ENCODE results near the gene ACY1. TPM values are rescaled to one million over a fixed set of nuclear protein-coding genes. Genes with fewer than 3 reads are reported as not detected.

Gene ACY1
- total RNA-seq, 1 donor from 2014 or later = 20.3 TPM

DNA sequence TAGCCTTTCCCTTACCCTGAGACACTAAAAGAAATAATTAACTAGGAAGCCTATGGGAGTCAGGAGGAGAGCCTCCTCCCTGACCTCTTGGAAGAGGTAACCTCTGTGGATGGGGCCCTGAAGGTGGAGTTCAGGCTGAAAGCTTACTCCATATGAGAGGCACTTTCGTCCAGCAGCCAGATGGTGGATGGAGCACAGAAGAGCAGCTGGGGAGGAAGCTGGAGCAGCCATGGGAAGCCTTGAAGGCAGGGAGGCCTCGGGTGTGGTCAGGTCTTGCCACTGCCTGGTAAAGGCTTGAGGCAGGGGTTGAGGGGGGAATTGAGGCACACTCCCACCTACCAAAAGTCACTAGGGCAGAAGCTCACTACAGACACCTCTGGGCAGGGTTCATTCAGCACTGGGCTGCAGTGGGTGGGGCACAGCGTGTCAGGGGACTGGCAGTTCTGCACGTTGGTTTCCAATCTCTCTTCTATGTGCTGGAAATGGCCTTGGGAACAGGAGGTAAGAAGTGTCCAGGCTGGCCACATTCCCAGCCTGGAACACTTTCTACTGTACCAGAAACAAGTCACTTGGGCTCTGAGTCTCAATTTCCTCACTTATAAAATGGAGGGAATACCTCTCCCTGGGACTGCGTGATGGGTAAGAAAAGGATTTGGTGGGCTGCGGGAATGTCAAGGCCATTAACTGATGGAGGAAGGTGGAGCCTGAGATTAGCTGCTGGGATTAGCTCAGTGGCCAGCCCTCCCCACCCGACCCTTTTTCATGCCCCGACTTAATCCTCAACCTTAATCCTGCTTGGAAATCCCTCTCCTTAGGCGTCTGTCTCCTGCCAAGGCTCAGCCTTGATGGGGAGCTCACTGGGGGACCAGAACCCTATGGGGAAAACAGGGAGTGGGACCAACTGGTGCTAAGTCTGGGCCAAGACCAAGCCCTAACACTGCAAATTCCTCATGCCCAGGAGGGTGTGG, 21.4 kb upstream of the ACY1 start:
- DNase-seq (ENCODE audit: low spot score) = no peak
- intact Hi-C loops (cut with DNase I) = no loop called here

GRCh38 chr3:51962854-51963530, 20.3 kb upstream of the ACY1 start:
- intact Hi-C loops (cut with DNase I) = no loop called here
- no peak for DNase-seq (ENCODE audit: low spot score)

DNA sequence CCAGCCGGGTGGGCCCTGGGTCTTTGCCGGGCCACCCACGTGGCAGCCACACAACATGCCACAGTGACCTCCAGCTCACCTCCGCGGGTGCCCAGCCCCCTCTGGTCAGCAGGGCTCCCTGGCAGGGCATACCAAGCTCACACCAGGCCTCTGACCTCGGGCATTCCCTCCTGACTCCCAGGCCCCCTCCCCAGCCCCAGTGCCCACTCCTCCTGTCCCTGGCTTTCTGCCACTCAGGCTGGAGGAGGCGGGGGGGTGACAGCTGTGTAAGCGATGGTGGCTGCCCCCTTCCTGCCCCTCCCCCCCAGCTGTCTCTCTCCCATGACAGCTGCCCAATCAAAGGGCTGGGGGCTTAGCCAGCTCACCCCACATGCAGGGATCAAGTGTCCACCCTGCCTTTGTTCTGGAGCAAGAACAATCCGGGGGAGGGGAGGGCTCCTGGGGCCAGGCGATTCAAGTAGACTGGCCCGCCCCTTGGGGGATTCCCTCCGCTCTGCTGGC, 19.3 kb upstream of the ACY1 start:
- intact Hi-C loops (cut with DNase I) = no loop called here
- no peak for DNase-seq (ENCODE audit: low spot score)

DNA sequence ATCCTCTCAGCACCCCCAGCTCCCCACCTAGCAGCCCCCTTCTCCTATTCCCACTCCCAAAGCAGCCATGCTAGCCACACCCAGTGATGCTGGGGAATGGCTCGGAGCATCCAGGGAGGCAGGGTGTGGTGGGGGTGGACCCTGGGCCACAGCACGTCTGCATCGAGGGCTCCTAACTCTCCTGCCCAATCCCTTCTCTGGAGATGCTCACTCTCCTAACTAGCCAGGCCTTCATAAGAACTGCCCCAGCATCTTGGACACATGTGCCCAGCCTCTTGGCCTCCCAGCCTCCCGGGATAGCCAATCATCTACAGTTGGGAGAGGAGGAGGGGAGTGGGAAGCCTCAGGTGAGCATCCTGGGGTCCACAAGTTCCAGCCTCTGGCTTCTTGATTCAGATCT, 18.8 kb upstream of the ACY1 start:
- no peak for DNase-seq (ENCODE audit: low spot score)
- intact Hi-C loops (cut with DNase I) = no loop called here

DNA sequence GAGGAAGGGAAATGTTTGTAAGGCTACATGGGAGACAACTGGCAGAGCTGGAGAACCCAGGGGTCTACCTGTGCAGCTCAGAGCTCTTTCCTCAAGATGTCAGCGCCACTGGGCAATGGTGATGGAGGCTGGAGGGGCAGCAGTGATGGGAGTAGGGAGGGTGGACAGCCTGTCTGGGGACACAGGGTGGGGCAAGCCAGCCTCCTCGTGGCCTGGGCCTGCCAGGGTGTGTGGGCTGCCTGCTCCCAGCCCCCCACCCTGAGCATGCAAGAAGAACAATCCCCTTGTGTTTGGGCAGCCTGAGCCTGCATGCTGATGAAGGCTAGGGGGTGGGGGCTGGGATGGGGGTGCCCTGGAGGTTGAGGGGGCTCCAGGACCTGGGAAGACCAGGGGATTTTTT, 17.3 kb upstream of the ACY1 start:
- DNase-seq (ENCODE audit: low spot score) = no peak
- intact Hi-C loops (cut with DNase I) = no loop called here

- intact Hi-C loops (cut with DNase I) = no loop called here
- no peak for DNase-seq (ENCODE audit: low spot score)
Observed at GRCh38 chr3:51966486-51966885, 16.8 kb upstream of the ACY1 start.

DNA sequence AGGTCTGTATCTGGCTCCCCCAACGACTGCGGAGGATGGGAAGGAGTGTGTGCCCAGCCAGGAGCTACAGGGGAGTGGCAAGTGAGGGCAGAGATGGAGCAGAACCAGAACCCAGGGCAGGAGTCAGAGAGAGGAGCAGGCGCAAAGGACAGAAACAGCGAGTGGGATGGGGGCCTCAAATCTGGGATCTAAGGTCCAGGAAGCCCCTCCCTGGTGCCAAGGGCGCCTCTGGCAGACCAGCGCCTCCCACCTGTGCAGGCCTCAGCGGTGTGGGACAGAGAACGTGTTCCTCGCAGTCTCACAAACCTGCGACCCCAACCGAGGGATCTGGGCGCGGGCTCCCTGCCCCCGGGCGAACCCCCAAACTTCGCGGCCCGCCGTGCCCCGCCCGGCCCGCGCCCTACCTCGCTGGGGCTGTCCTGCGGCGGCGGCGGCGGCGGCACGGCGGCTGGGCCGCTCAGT, 16.4 kb upstream of the ACY1 start:
- intact Hi-C loops (cut with DNase I) = no loop called here
- DNase-seq (ENCODE audit: low spot score) = no peak

- DNase-seq (ENCODE audit: low spot score) = peak; percentile 91
Observed at GRCh38 chr3:51967384-51968169, 15.8 kb upstream of the ACY1 start, which contains the start of gene PCBP4. Gene PCBP4, minus strand, starts transcription at chr3:51967454. Its CDS starts 6,214 bp downstream, at chr3:51961240.

GRCh38 chr3:51968170-51968775, 15.1 kb upstream of the ACY1 start:
- DNase-seq (ENCODE audit: low spot score) = no peak
- intact Hi-C loops (cut with DNase I) = no loop called here

More at GRCh38 chr3:51967384-51968169, 15.8 kb upstream of the ACY1 start, which contains the start of gene PCBP4:
- intact Hi-C loops (cut with DNase I) = no loop called here

DNA sequence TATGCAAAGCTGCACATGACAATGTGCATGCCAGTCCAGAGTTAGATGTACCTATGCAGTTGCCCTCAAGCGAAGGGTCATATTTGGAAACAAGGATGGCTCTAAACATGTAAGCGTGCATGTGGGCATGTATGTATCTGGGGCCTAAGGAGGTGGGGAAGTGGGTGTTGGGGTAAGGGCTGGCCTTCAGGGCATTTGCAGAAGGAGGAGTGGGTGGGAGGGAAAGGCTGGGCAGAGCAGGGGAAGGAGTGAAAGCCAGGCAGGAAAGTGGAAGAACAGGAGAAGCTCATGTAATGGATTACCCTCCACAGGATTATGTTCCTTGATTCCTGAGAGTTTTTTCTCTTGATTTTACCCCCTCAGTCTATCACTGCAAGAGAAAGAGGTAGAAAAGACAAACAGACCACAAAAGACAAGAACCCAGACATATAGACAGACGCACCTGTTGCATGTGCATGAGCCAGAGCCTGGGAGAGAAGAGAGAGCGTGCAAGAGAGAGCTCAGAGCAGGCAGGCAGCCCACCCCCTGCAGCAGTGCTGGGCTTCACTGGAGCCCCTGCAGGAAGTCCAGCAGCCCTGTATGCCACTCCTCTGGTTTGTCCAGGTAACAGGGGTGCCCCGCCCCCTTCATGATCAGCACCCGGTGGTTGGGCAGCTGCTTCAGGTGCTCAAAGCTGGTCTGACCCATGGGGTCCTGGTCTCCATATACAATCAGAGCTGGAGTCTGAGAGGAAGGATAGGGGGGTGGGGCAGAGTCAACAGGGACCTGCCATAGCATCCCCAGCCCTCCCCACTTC, 14.3 kb upstream of the ACY1 start:
- no peak for DNase-seq (ENCODE audit: low spot score)
- intact Hi-C loops (cut with DNase I) = no loop called here

DNA sequence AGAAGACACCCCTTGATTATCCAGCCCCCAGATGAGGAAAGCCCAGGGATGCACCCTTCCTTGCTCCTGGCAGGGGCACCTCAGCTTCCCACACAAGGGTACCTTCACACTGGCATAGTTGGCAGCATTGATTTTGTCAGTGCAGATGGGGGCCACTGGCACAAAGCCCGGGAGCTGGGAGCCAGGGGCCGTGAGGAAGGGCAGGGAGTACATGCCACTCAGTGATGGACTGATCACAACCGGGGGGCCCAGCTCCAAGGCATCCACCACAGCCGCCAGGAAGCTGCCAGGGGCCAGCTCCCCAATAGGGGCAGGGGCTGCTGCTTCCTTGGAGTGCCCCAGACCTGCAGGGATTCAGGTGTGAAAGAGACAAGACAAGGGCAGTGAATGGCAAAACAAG, 13.5 kb upstream of the ACY1 start:
- intact Hi-C loops (cut with DNase I) = no loop called here
- no peak for DNase-seq (ENCODE audit: low spot score)

DNA sequence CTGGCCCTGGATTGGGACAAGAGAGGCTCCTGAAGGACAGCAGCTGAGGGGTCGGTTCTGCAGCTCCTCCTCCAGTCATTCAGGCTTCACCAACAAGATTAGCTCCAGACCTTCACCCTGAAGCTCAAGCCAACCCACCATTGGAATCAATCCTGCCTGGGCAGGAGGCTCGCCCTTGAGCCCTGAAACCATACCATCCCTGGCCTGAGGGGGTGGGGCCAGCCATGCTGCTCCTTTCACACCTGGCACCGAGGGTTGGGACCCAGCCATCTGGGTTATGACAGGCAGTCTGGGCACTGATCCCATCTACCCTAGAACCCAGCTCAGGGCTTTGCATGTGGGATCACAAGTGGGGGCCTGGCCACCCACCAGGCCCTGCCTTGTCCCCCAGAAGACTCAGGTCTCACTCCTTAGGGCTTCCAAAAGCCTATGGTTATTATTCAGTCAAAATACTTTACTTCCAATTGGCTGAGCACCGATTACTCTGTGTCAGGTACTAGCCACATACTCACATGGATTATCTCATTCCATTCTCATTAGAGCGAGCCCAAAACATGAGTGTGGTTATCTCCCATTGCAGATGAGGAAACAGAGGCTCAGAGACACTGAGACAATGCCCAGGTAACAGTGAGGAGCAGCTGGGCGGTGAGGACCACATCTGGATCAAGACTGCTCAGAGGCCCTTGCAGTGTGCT, 12.6 kb upstream of the ACY1 start:
- intact Hi-C loops (cut with DNase I) = no loop called here
- no peak for DNase-seq (ENCODE audit: low spot score)

- intact Hi-C loops (cut with DNase I) = no loop called here
- no peak for DNase-seq (ENCODE audit: low spot score)
Observed at GRCh38 chr3:51971350-51971749, 12.0 kb upstream of the ACY1 start.

GRCh38 chr3:51974277-51974962, 8.9 kb upstream of the ACY1 start:
- intact Hi-C loops (cut with DNase I) = loop anchor here (1.0 kb wide), 1 partner anchor 32 kb away; the partner anchor contains the start of gene PARP3
- no peak for DNase-seq (ENCODE audit: low spot score)

DNA sequence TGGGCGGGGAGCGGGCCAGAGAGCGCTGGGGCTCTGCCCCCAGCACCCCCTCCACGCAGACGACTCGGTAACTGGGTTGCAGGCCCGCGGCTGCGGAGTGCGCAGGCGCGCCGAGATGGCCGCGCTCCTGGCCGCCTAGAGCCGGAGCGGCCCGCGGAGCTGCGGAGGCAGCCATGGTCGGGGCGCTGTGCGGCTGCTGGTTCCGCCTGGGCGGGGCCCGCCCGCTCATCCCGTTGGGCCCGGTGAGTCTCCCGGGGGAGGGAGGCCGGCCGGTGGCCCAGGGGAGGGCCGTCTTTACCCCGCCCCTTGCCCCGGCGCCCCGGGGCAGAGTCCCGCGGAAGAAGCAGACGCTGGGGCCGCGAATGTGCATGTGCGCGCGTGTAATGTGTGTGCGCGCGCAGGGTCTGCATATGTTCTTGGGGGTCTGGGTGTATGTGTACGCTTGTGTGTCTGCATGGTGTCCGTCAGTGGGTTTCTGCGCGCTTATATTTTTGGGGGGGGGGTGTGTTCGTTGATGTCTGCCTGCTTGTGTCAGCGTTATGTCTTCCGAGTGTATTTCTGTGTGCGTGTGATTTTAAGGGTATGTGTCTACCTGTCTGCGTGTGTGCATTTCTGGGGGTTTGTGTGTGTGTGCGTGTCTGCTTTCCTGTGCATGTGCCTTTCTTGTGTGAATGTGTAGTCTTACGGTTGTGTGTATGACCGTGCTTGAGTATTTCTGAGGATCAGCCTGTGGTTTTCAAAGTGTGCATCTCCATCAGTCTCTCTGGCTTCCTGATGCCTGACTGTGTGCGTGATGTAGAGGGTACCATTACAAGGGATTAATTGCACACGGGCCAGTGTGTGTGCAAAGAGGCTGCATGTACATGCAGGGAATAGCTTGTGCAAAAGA, 8.1 kb upstream of the ACY1 start, which contains the start of gene ABHD14A:
ABHD14A (plus strand) TSS at position 102 of the 889 bp plus-strand sequence; CDS start at position 174, 72 bp downstream.
- intact Hi-C loops (cut with DNase I) = loop anchor here (1.0 kb wide), 1 partner anchor 33 kb away; the partner anchor contains the start of gene PARP3
- peak; percentile 89 for DNase-seq (ENCODE audit: low spot score)
